Right atrium auricular region (tissue), 2 donors: ENCODE data around the gene ALDH3B2. TPM values are rescaled to one million over a fixed set of nuclear protein-coding genes. Genes with fewer than 3 reads are reported as not detected.

Experiments
- DNase-seq: peaks from one replicate; pipeline ENCODE4 v3.0.0-alpha.2; 2019; ENCODE audit warnings: low spot score
- H3K27ac ChIP-seq, 2 donors: fragments of 200-600 bp; sonication (generic); 1 replicate in 1 of 2; 2 replicates in 1 of 2; pipeline ENCODE4 v1.5.1; 2016 to 2019
- H3K27me3 ChIP-seq, 2 donors: fragments of 200-600 bp; sonication (generic); one replicate each; pipeline versions ENCODE4 v1.5.1 to v1.6.0; 2017 to 2019
- H3K36me3 ChIP-seq: fragments of 200-600 bp; sonication (generic); one replicate; pipeline ENCODE4 v1.5.1; 2016
- H3K4me1 ChIP-seq, 2 donors: fragments of 200-600 bp; sonication (generic); one replicate each; pipeline versions ENCODE4 v1.5.1 to v1.6.0; 2017 to 2019
- H3K4me3 ChIP-seq, 2 donors: fragments of 200-600 bp; sonication (generic); 1 replicate in 1 of 2; 2 replicates in 1 of 2; pipeline ENCODE4 v1.5.1; 2017 to 2019; ENCODE audit warnings: mild to moderate bottlenecking in 1 of 2, moderate library complexity in 1 of 2
- H3K9me3 ChIP-seq, 2 donors: fragments of 200-600 bp; sonication (generic); one replicate each; pipeline ENCODE4 v1.5.1; 2019
- total RNA-seq, 2 donors: library from RNA; depleted of rRNA; stranded (reverse); fragments of >200 nt; gene quantifications; one replicate each; pipeline ENCODE4 v1.1.0, GENCODE V29; 2016
- TF ChIP-seq, protein P1 (sequence below), 2 donors: fragments of 200-600 bp; sonication (generic); IDR thresholded peaks; one replicate each; pipeline ENCODE4 v1.5.1; 2019; ENCODE audit warnings: antibody characterized with exemption in 2 of 2

Gene ALDH3B2
- total RNA-seq, 2 donors from 2014 or later, result not detected

DNA sequence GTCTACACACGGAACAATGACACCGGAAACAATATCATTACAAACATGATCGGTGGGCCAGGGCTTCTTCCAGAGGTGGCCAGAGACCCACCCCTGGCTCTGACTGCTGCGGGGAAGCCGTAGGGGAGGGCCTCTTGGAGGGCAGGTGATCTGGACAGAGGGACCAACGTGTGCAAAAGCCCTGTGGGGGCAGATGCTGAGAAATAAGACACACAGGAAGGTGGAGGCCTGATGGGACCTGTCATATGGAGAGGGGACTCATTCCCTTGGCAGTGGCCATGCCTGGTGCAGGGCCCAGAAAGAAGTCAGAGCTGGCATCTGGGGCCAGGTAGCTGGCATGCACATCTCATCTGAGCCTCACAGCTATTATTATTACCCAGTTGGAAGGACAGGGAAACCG is 1.1 kb downstream of the ALDH3B2 start:
- Histone ChIP-seq H3K27me3 (no peaks in the 10 kb centered on the region), H3K4me3 (no peak overlapping the region), H3K9me3 (peaks cover 0 to 7% of the 10 kb centered on the region in 2 donors)

DNA sequence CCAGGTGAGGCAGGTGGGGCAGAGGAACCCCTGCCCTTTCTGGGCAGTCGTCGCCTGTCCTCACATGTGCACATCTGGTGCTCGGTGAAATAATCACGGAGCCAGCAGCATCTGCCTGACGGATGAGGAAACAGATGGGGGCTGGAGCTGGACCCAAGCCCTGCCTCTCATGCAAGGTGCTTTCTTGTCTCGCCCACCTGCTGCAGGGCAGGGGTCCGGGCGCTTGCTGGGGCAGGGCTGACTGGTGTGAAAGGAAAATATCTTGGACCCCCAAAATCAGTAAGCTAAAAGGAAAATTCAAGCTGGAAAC is 3.3 kb downstream of the ALDH3B2 start:
- TF ChIP-seq, protein P1, sequence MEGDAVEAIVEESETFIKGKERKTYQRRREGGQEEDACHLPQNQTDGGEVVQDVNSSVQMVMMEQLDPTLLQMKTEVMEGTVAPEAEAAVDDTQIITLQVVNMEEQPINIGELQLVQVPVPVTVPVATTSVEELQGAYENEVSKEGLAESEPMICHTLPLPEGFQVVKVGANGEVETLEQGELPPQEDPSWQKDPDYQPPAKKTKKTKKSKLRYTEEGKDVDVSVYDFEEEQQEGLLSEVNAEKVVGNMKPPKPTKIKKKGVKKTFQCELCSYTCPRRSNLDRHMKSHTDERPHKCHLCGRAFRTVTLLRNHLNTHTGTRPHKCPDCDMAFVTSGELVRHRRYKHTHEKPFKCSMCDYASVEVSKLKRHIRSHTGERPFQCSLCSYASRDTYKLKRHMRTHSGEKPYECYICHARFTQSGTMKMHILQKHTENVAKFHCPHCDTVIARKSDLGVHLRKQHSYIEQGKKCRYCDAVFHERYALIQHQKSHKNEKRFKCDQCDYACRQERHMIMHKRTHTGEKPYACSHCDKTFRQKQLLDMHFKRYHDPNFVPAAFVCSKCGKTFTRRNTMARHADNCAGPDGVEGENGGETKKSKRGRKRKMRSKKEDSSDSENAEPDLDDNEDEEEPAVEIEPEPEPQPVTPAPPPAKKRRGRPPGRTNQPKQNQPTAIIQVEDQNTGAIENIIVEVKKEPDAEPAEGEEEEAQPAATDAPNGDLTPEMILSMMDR (IDR thresholded peaks at IDR 0.05), result no peak
- peaks cover 0 to 4% of the 10 kb centered on the region in 2 donors for H3K9me3 ChIP-seq
- no peak overlapping the region for H3K27ac ChIP-seq
- H3K27me3 ChIP-seq, result no peaks in the 10 kb centered on the region
- no peaks in the 10 kb centered on the region for H3K4me1 ChIP-seq
- no peak for DNase-seq
- no peaks in the 10 kb centered on the region for H3K36me3 ChIP-seq
- no peak overlapping the region for H3K4me3 ChIP-seq

More for the DNA sequence above, 1.1 kb downstream of the ALDH3B2 start:
- TF ChIP-seq, protein P1 (IDR thresholded peaks at IDR 0.05), result no peak
- no peak for DNase-seq
- no peaks in the 10 kb centered on the region for H3K36me3 ChIP-seq
- H3K4me1 ChIP-seq, result no peaks in the 10 kb centered on the region
- no peak overlapping the region for H3K27ac ChIP-seq

DNA sequence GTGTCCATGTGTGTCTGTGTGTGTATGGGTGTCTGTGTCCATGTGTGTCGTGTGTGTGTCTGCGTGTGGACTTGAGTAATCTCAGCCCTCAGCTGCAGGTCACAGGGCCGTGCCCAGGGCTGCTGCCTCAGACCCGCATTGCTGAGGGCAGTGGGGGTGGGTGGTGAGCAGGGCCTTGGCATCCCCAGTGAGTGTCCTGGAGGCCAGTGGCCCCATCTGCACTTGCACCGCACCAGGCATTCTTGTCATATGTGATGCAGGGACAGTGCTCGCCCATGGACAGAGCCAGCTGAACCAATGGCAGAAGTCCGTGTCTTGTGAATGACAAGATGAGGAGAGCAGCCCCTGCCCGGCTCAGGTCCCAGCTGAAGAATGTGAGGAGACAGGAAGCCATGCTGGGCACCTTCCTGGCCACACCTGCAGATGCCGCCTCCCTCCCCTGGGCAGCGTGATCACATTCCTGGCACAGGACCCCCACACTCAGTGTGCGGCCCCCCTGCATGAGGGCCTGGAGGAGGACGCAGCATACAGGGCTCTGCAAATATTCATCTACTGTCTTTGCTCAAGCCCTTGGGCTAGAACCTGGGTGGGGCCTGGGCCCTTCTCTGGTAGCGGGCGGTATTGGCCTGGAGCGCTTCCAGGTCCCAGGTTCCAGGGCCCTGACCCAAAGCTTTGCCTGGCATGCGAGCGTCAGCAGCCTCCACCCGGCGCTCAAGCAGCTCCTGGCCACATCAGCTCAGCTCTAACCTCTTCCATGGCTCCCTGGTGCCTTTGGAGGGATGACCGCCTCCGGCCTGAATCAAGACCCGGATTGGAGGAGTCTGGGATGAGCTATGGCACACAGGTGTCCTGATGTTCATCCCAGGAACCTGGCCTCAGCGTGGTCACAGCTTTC is 3.9 kb downstream of the ALDH3B2 start:
- H3K27me3 ChIP-seq, result no peaks in the 10 kb centered on the region
- TF ChIP-seq, protein P1 (IDR thresholded peaks at IDR 0.05), result no peak
- no peak overlapping the region for H3K4me3 ChIP-seq
- H3K4me1 ChIP-seq, result no peaks in the 10 kb centered on the region
- H3K9me3 ChIP-seq, result no peaks in the 10 kb centered on the region
- DNase-seq, result no peak
- no peak overlapping the region for H3K27ac ChIP-seq
- H3K36me3 ChIP-seq, result no peaks in the 10 kb centered on the region

DNA sequence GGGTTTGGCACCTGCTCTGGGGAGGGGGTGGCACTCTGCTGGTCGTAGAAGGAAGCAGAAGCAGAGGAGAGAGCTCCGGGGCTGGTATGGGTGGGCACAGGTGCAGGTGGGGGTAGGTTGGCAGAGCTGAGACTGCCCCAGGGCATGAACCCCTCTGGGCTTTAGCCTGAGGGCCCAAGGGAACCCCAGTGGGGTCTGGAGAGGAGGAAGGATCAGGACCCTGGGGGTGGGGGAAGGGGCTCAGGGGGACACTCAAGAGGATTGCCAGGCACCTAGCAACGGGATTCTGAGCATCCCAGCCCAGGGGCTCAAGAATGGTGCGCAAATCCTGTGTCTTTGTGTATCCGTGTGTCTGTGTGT is 6.3 kb downstream of the ALDH3B2 start:
- Histone ChIP-seq H3K4me3 (no peak overlapping the region), H3K9me3 (no peaks in the 10 kb centered on the region), H3K27ac (no peak overlapping the region), H3K27me3 (no peaks in the 10 kb centered on the region), H3K4me1 (no peaks in the 10 kb centered on the region), H3K36me3 (no peaks in the 10 kb centered on the region)
- no peak for DNase-seq
- TF ChIP-seq, protein P1 (IDR thresholded peaks at IDR 0.05), result no peak

DNA sequence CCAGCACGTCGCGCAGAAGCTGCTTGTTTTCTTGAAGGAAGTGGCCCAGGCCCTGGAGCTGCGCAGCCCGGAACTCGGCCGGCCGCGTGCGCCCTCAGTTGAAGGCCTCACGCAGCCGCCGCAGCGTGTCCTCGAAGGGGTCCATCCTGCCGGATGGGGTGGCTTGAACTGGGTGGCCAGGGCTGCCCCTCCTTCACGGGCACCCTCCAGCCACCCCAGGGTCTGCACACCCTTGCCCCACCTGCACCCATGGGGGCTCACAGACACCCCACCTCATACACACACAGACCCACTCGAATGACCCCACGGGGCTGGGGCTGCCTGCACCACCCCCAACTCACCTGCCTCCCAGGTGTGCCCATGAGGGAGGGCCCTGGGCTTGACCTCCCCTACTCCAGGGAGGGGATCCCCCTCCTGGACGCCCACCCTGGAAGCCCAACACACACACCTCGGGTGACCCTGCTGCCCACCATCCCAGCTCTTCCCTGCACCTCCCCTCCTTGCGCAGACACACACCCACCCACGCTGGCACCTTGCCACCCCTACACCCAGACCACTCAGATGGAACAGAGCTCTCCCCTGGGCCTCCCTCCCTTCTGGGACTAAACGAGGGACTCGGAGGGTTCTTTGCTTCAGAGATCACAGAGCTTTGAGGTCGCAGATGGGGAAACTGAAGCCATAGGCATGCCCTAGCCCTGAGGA is 6.8 kb downstream of the ALDH3B2 start:
- Histone ChIP-seq H3K27me3 (no peaks in the 10 kb centered on the region), H3K27ac (no peak overlapping the region), H3K36me3 (no peaks in the 10 kb centered on the region), H3K9me3 (no peaks in the 10 kb centered on the region), H3K4me3 (no peak overlapping the region), H3K4me1 (no peaks in the 10 kb centered on the region)
- TF ChIP-seq, protein P1 (IDR thresholded peaks at IDR 0.05), result no peak
- no peak for DNase-seq
